UCSD-AML1 (cell line): ENCODE data around the gene TRIP11.

Experiments used
- DNase-seq: peaks from one replicate; lab custom pipeline; 2025; ENCODE audit not compliant: unreplicated experiment; lab: John Stamatoyannopoulos, UW

Gene TRIP11

GRCh38 chr14:91961297-91962220 lies 78.3 kb downstream of the TRIP11 start:
- no peak for DNase-seq

- no peak for DNase-seq
Observed at GRCh38 chr14:91957876-91958313, 82.0 kb downstream of the TRIP11 start.

- no peak for DNase-seq
Observed at GRCh38 chr14:91956616-91957015, 83.2 kb downstream of the TRIP11 start.

- DNase-seq: no peak
Observed at GRCh38 chr14:91955168-91955567, 84.7 kb downstream of the TRIP11 start.

GRCh38 chr14:91953170-91953985 lies 86.5 kb downstream of the TRIP11 start:
- no peak for DNase-seq

GRCh38 chr14:91947475-91948184 lies 92.2 kb downstream of the TRIP11 start, which contains the start of gene FBLN5:
TSS of gene FBLN5 (minus strand) at chr14:91947694. CDS start at chr14:91947229, 465 bp downstream.
- DNase-seq: no peak

- DNase-seq: no peak
Observed at GRCh38 chr14:91946622-91947474, 93.0 kb downstream of the TRIP11 start.

- no peak for DNase-seq
Observed at GRCh38 chr14:91945751-91946621, 93.9 kb downstream of the TRIP11 start.

- DNase-seq: no peak
Observed at GRCh38 chr14:91942946-91943345, 96.9 kb downstream of the TRIP11 start.

GRCh38 chr14:91942128-91942527 lies 97.7 kb downstream of the TRIP11 start:
- no peak for DNase-seq

GRCh38 chr14:91940209-91940608 lies 99.7 kb downstream of the TRIP11 start:
- no peak for DNase-seq

GRCh38 chr14:91935586-91935985 lies 104.3 kb downstream of the TRIP11 start:
- no peak for DNase-seq

- no peak for DNase-seq
Observed at GRCh38 chr14:91934554-91935285, 105.1 kb downstream of the TRIP11 start.

GRCh38 chr14:91931478-91932088 lies 108.3 kb downstream of the TRIP11 start:
- no peak for DNase-seq

GRCh38 chr14:91929700-91930099 lies 110.2 kb downstream of the TRIP11 start:
- DNase-seq: no peak

GRCh38 chr14:91927800-91928199 lies 112.1 kb downstream of the TRIP11 start:
- no peak for DNase-seq

- no peak for DNase-seq
Observed at GRCh38 chr14:91927191-91927590, 112.7 kb downstream of the TRIP11 start.
